GM19452 (cell line): ENCODE measurements around the gene FARS2.

Experiments used
- ATAC-seq: cut with Tn5 transposase; IDR thresholded peaks from one replicate; pipeline ENCODE4 v1.9.1; 2021; ENCODE audit not compliant: unreplicated experiment

Gene FARS2

GRCh38 chr6:5817869-5818268, 556.6 kb downstream of the FARS2 start:
- no peak for ATAC-seq

- no peak for ATAC-seq
Measured at GRCh38 chr6:5818959-5819358, 557.6 kb downstream of the FARS2 start.
